ENCODE results near the gene LGR6. TPM values are rescaled to one million over a fixed set of nuclear protein-coding genes. Genes with fewer than 3 reads are reported as not detected.

Gene LGR6
- total and polyA plus RNA-seq, 2 of the 8 experiments (the other 6 are each of a cell fraction or from before 2014, with no cell fraction given), result 0.50 to 1.0 TPM

DNA sequence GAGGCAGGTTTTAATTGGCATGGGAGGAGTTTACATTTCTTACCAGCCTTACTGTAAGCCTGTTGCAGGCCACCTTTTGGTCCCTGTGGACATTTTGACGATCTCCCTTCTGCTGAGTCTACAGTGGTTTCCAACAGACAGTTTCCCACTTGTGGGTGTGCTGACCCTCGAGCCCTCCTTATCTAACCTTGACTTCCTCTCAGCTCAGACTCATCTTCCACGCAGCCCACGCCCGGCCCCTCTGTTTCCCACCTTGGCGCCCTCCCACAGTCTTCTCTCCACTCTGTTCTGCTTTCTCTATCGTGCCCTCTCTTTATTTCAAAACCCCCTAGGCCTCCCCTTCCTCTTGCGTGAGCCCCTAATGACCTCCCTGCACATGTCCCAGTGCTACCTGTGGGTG, 43.0 kb upstream of the LGR6 start:
- H2AK5ac ChIP-seq (ENCODE audit: low read depth, low read length), result no peak overlapping the region
- no peak overlapping the region for H4K5ac ChIP-seq (ENCODE audit: insufficient read length, low read depth, low read length)
- no peak overlapping the region for H3K4ac ChIP-seq (replicated peaks; ENCODE audit: insufficient read length, low read depth, low read length)
- no peak overlapping the region for H2BK5ac ChIP-seq (ENCODE audit: low read depth, low read length)
- H4K20me1 ChIP-seq (replicated peaks in 1 of 2; ENCODE audit: control insufficient read depth in 1 of 2, insufficient read depth in 2 of 2, low read length in 2 of 2), result no peaks in the 10 kb centered on the region
- peaks cover 0 to 1% (median 0%) of the 10 kb centered on the region in 4 experiments; a peak in 2 of 7 replicates for H3K27me3 ChIP-seq (replicated peaks in 1 of 4; ENCODE audit: control insufficient read depth in 3 of 4, extremely low read depth in 1 of 4, insufficient read depth in 3 of 4, low read length in 3 of 4)
- ChIA-PET CTCF (ENCODE audit: partially characterized antibody) (interaction anchor here (0.6 to 2.2 kb wide), 5 partner anchors 8 to 119 kb away, joined by 3 to 10 read pairs (median 3); no protein-coding TSS in a partner anchor), POLR2A (ENCODE audit: partially characterized antibody) (no interaction called here)
- H3K14ac ChIP-seq (ENCODE audit: insufficient read length), result no peak overlapping the region
- H3K79me2 ChIP-seq (ENCODE audit: control insufficient read depth in 1 of 2, insufficient read depth in 2 of 2, low read length in 2 of 2), result no peaks in the 10 kb centered on the region
- no peak overlapping the region for H3K4me2 ChIP-seq (ENCODE audit: insufficient read depth in 1 of 2, low read depth in 2 of 2, low read length in 2 of 2)
- H2BK12ac ChIP-seq (ENCODE audit: low read depth, low read length), result no peak overlapping the region
- no peak overlapping the region for H3K27ac ChIP-seq (ENCODE audit: low read depth, low read length)
- WGBS, 2 experiments (ENCODE audit: extremely low coverage in 1 of 2, insufficient coverage in 1 of 2, insufficient read length in 1 of 2, insufficient replicate concordance in 2 of 2, low coverage in 1 of 2, low lambda C conversion rate in 2 of 2, missing lambda C conversion rate in 1 of 2), result 90% methylated on average over 8 of the region's 8 CpGs; no CpG with 5 or more reads in 1 of the 2 experiments
- H2AFZ ChIP-seq (ENCODE audit: low read length), result no peak overlapping the region
- H2BK15ac ChIP-seq (ENCODE audit: low read length), result no peak overlapping the region
- H3K56ac ChIP-seq (replicated peaks; ENCODE audit: insufficient read length, low read depth, low read length), result no peak overlapping the region
- H2BK20ac ChIP-seq (ENCODE audit: low read length), result no peak overlapping the region
- no peak overlapping the region for H2BK120ac ChIP-seq (replicated peaks; ENCODE audit: low read depth, low read length)
- H4K8ac ChIP-seq (ENCODE audit: extremely low read depth, insufficient read depth, low read length), result no peak overlapping the region
- DNase-seq (ENCODE audit: low read depth in 1 of 2, low spot score in 2 of 2), result no peak
- no peak overlapping the region for H4K91ac ChIP-seq (replicated peaks; ENCODE audit: insufficient read length, low read length)
- no peak overlapping the region for H3K23ac ChIP-seq (ENCODE audit: insufficient read length)
- peaks cover 0 to 3% (median 0%) of the 10 kb centered on the region in 4 experiments; a peak in 2 of 7 replicates for H3K4me1 ChIP-seq (replicated peaks in 1 of 4; ENCODE audit: control insufficient read depth in 3 of 4, insufficient read depth in 4 of 4, low read length in 3 of 4)
- H3K23me2 ChIP-seq (ENCODE audit: low read depth, low read length), result no peaks in the 10 kb centered on the region
- H3K9me3 ChIP-seq (ENCODE audit: insufficient read depth in 2 of 2, low read depth in 1 of 2, low read length in 1 of 2), result no peaks in the 10 kb centered on the region; a peak in 1 of 4 replicates
- no peak for FAIRE-seq
- no peaks in the 10 kb centered on the region for H3K36me3 ChIP-seq (ENCODE audit: control insufficient read depth in 2 of 4, insufficient read depth in 4 of 4, low read length in 3 of 4)
- H3K18ac ChIP-seq (ENCODE audit: extremely low read depth, low read length), result no peak overlapping the region
- H3K9ac ChIP-seq (replicated peaks in 1 of 4; ENCODE audit: extremely low read depth in 1 of 4, low read depth in 3 of 4, low read length in 3 of 4), result no peak overlapping the region
- no peaks in the 10 kb centered on the region for H3K79me1 ChIP-seq (ENCODE audit: low read depth, low read length)
- no peak overlapping the region for H3K4me3 ChIP-seq (ENCODE audit: extremely low read depth in 1 of 4, insufficient read depth in 2 of 4, low read depth in 3 of 4, low read length in 4 of 4)
- TF ChIP-seq RBBP5 (IDR thresholded peaks at IDR 0.05; ENCODE audit: borderline replicate concordance, low read depth, low read length), result no peak
- TF ChIP-seq, protein P1, sequence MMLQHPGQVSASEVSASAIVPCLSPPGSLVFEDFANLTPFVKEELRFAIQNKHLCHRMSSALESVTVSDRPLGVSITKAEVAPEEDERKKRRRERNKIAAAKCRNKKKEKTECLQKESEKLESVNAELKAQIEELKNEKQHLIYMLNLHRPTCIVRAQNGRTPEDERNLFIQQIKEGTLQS (IDR thresholded peaks at IDR 0.05; ENCODE audit: insufficient read depth, low read depth, low read length), result no peak
- TF ChIP-seq, protein P2, sequence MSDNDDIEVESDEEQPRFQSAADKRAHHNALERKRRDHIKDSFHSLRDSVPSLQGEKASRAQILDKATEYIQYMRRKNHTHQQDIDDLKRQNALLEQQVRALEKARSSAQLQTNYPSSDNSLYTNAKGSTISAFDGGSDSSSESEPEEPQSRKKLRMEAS (IDR thresholded peaks at IDR 0.05), result no peak
- TF ChIP-seq KDM5A (IDR thresholded peaks at IDR 0.05; ENCODE audit: low read length), result no peak
- no peak for TF ChIP-seq POLR2AphosphoS5 (IDR thresholded peaks at IDR 0.05; ENCODE audit: low read depth, low read length)
- no peak for TF ChIP-seq TEAD4 (IDR thresholded peaks at IDR 0.05; ENCODE audit: low read depth, low read length)
- TF ChIP-seq SRF (IDR thresholded peaks at IDR 0.05; ENCODE audit: low read depth, low read length), result no peak
- TF ChIP-seq EP300 (IDR thresholded peaks at IDR 0.05; ENCODE audit: borderline replicate concordance in 1 of 2, low read depth in 2 of 2, low read length in 2 of 2), result no peak
- no peak for TF ChIP-seq SP2 (IDR thresholded peaks at IDR 0.05; ENCODE audit: low read length)
- TF ChIP-seq, protein P3, sequence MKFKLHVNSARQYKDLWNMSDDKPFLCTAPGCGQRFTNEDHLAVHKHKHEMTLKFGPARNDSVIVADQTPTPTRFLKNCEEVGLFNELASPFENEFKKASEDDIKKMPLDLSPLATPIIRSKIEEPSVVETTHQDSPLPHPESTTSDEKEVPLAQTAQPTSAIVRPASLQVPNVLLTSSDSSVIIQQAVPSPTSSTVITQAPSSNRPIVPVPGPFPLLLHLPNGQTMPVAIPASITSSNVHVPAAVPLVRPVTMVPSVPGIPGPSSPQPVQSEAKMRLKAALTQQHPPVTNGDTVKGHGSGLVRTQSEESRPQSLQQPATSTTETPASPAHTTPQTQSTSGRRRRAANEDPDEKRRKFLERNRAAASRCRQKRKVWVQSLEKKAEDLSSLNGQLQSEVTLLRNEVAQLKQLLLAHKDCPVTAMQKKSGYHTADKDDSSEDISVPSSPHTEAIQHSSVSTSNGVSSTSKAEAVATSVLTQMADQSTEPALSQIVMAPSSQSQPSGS (IDR thresholded peaks at IDR 0.05; ENCODE audit: low read length), result no peak
- no peak for TF ChIP-seq POLR2A (IDR thresholded peaks at IDR 0.05; ENCODE audit: control extremely low read depth in 1 of 2, low read depth in 2 of 2, low read length in 2 of 2)
- TF ChIP-seq CBX8 (IDR thresholded peaks at IDR 0.05; ENCODE audit: borderline replicate concordance, low read depth, low read length), result no peak
